ENCODE results near the gene CTRB2.

The CTRB2 gene

GRCh38 chr16:75203667-75204409 is 3.1 kb downstream of the CTRB2 start:
- DNase-seq: no peak

GRCh38 chr16:75203096-75203495 is 3.9 kb downstream of the CTRB2 start:
- DNase-seq: no peak

- DNase-seq: no peak
These were observed 4.8 kb downstream of the CTRB2 start for GRCh38 chr16:75202069-75202590.

GRCh38 chr16:75198135-75198600 is 8.8 kb downstream of the CTRB2 start:
- DNase-seq: no peak

GRCh38 chr16:75197522-75198134 is 9.3 kb downstream of the CTRB2 start:
- DNase-seq: no peak

- DNase-seq: no peak
These were observed 10.1 kb downstream of the CTRB2 start for GRCh38 chr16:75196836-75197235.

- no peak for DNase-seq
These were observed 10.9 kb downstream of the CTRB2 start for GRCh38 chr16:75195811-75196790.

GRCh38 chr16:75193730-75194444 is 13.1 kb downstream of the CTRB2 start:
- DNase-seq: no peak

- no peak for DNase-seq
These were observed 13.7 kb downstream of the CTRB2 start for GRCh38 chr16:75193265-75193650.

GRCh38 chr16:75192606-75193264 is 14.2 kb downstream of the CTRB2 start:
- DNase-seq: no peak

- DNase-seq: no peak
These were observed 17.2 kb downstream of the CTRB2 start for GRCh38 chr16:75189638-75190245.

GRCh38 chr16:75188832-75189477 is 18.0 kb downstream of the CTRB2 start:
- DNase-seq: no peak

- DNase-seq: no peak
These were observed 25.3 kb downstream of the CTRB2 start for GRCh38 chr16:75181630-75182029.

GRCh38 chr16:75179208-75179607 is 27.8 kb downstream of the CTRB2 start:
- DNase-seq: no peak

GRCh38 chr16:75176926-75177325 is 30.0 kb downstream of the CTRB2 start:
- no peak for DNase-seq

- DNase-seq: no peak
These were observed 31.9 kb downstream of the CTRB2 start for GRCh38 chr16:75175074-75175473.

- DNase-seq: no peak
These were observed 34.4 kb downstream of the CTRB2 start for GRCh38 chr16:75172578-75172977.

GRCh38 chr16:75169899-75170405 is 37.0 kb downstream of the CTRB2 start:
- DNase-seq: no peak

- no peak for DNase-seq
These were observed 46.6 kb downstream of the CTRB2 start for GRCh38 chr16:75160386-75160785.

All from activated T-cell treated with anti-CD3 and anti-CD28 coated beads, Interleukin-2, amount 50 U/mL, for 1 hour (primary cell).